Measurements from ENCODE around the gene KSR1.

DNA sequence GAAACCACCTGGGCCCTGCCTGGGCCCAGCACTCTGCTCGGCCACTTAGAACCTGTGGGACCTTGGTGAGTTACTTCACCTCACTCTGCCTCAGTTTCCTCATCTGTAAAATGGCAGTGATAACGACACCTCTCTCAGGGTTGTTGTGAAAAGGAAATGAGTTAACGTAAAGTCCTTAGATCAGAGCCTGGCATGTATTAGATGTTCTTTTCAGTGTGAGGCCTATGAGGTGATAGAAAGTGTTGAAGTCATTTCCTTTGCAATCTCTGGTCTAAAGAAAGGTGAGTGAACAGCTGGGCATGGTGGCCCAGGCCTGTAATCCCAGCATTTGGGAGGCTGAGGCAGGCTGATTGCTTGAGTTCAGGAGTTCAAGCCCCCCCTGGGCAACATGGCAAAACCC is 123.1 kb downstream of the KSR1 start:
- TF ChIP-seq, protein P1, sequence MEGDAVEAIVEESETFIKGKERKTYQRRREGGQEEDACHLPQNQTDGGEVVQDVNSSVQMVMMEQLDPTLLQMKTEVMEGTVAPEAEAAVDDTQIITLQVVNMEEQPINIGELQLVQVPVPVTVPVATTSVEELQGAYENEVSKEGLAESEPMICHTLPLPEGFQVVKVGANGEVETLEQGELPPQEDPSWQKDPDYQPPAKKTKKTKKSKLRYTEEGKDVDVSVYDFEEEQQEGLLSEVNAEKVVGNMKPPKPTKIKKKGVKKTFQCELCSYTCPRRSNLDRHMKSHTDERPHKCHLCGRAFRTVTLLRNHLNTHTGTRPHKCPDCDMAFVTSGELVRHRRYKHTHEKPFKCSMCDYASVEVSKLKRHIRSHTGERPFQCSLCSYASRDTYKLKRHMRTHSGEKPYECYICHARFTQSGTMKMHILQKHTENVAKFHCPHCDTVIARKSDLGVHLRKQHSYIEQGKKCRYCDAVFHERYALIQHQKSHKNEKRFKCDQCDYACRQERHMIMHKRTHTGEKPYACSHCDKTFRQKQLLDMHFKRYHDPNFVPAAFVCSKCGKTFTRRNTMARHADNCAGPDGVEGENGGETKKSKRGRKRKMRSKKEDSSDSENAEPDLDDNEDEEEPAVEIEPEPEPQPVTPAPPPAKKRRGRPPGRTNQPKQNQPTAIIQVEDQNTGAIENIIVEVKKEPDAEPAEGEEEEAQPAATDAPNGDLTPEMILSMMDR (IDR thresholded peaks at IDR 0.05), result no peak
- TF ChIP-seq POLR2A (IDR thresholded peaks at IDR 0.05), result no peak
